PFSK-1 (cell line): ENCODE data around the gene PDE12.

Experiments used
- FOXP2 ChIP-seq: optimal IDR thresholded peaks from 2 replicates; pipeline ENCODE3; 2011; ENCODE audit warnings: borderline replicate concordance, control low read depth, inconsistent platforms; ENCODE audit not compliant: insufficient read depth; ENCODE audit errors: extremely low read length, extremely low read depth
- POLR2AphosphoS5 ChIP-seq: IDR thresholded peaks from 2 replicates; pipeline ENCODE4 v1.6.1; 2012; ENCODE audit warnings: low read depth, mild to moderate bottlenecking, control low read depth, low read length, moderate library complexity
- SIN3A ChIP-seq: IDR thresholded peaks from 2 replicates; pipeline ENCODE4 v1.6.1; 2012; ENCODE audit warnings: mild to moderate bottlenecking, low read length, moderate library complexity, borderline replicate concordance; ENCODE audit not compliant: insufficient read depth
- TAF1 ChIP-seq: IDR thresholded peaks from 2 replicates; pipeline ENCODE4 v1.6.1; 2012; ENCODE audit warnings: low read length, control low read depth, borderline replicate concordance; ENCODE audit not compliant: insufficient read depth
- TF ChIP-seq, protein P1 (sequence below), 2 experiments: IDR thresholded peaks; 2 replicates each; pipeline versions ENCODE4 v1.6.1 to v1.8.0; 2011 to 2012; ENCODE audit warnings: low read depth in 2 of 2, low read length in 2 of 2, control low read depth in 1 of 2, inconsistent platforms in 1 of 2, mild to moderate bottlenecking in 1 of 2, moderate library complexity in 1 of 2; ENCODE audit not compliant: insufficient read depth in 1 of 2

DNA sequence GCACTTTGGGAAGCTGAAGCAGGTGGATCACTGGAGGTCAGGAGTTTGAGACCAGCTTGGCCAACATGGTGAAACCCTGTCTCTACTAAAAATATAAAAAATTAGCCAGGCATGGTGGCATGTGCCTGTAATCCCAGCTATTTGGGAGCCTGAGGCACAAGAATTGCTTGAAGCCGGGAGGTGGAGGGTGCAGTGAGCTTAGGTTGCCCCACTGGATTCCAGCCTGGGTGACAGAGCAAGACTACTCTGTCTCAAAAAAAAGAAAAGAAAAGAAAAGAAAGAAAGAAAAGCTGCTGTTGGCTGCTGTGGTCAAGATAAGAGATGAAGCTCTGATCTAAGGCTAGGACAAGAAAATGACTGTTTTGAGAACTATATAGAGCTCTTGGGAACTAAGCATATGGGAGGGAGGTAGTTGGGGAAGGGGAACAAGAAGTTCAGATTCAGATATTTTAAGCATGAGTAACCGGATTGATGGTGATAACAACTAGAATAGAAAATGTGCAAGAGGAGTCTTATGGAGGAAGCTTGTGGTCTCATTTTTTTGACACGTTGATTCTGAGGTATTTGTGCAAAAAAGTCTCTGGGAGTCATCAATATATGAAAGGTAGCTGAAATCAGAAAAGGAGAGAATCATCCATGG, 37.7 kb upstream of the PDE12 start:
- TF ChIP-seq, protein P1, sequence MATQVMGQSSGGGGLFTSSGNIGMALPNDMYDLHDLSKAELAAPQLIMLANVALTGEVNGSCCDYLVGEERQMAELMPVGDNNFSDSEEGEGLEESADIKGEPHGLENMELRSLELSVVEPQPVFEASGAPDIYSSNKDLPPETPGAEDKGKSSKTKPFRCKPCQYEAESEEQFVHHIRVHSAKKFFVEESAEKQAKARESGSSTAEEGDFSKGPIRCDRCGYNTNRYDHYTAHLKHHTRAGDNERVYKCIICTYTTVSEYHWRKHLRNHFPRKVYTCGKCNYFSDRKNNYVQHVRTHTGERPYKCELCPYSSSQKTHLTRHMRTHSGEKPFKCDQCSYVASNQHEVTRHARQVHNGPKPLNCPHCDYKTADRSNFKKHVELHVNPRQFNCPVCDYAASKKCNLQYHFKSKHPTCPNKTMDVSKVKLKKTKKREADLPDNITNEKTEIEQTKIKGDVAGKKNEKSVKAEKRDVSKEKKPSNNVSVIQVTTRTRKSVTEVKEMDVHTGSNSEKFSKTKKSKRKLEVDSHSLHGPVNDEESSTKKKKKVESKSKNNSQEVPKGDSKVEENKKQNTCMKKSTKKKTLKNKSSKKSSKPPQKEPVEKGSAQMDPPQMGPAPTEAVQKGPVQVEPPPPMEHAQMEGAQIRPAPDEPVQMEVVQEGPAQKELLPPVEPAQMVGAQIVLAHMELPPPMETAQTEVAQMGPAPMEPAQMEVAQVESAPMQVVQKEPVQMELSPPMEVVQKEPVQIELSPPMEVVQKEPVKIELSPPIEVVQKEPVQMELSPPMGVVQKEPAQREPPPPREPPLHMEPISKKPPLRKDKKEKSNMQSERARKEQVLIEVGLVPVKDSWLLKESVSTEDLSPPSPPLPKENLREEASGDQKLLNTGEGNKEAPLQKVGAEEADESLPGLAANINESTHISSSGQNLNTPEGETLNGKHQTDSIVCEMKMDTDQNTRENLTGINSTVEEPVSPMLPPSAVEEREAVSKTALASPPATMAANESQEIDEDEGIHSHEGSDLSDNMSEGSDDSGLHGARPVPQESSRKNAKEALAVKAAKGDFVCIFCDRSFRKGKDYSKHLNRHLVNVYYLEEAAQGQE (IDR thresholded peaks at IDR 0.05; ENCODE audit: insufficient read depth in 1 of 2, low read depth in 2 of 2, low read length in 2 of 2): no peak
- TF ChIP-seq POLR2AphosphoS5 (no peak), SIN3A (no peak), TAF1 (no peak), FOXP2 (no peak)
